ENCODE data around the gene TRABD2B.

The TRABD2B gene

DNA sequence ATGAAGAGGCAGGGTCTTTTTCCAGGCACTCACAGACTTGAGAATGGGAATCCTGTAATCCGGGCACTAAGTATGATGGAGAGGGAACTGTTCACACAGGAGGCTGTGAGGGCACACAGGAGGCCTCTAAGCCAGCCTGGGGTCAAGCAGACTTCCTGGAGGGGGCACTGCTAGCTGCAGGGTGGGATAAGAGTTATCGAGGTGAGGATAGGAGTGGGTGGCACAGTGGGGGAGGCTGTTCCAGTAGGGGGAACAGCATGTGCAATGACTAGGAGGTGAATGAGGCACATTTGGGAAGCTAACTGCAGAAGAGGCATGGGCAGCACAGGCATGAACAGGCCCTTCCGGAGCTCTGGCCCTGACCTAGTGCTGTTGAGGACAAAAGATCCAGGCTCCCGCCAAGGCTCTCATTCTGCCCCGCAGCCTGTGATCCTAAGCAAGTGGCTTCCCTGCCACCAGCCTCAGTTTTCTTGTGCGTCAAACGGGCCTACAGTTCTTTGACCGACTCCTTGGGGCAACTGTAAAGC is 216.7 kb downstream of the TRABD2B start:
- no peak for DNase-seq

DNA sequence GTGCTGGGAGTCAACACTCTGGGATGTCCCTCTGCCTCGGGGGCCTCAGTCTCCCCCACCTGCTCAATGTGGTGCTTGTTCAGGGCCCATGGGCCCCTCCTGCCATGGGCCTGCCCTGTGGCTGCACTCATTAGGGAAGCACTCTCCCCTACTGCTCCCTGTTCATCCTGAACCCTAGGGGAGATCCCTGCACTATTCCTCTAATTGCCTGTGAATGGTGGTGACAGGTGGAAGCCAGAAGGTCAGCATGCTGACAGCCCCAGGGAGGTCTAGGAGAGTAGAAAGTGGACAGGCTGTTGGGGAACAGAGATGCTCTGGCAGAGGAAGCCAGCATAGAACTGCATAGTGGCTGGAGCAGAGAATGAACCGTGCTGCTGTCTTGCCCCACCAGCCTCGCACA is 217.6 kb downstream of the TRABD2B start:
- no peak for DNase-seq

DNA sequence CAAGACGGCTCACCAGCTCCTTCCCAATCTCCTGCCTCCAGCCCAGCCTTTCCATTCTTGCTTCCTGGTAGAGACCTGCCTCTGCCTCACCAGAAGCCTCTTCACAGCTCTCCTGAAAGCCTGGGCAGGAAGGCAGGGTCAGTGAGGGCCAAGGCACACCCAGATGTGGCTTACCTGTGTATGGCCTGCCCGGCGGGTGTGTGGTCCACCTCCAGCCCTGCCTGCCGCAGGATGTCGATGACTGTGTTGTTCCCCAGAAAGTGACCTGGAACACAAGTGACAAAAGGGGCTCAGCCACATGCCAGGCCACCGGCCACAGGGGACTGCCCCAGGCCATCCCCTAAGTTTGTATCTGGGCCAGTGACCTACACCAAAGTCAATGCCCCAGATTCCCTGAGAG is 218.9 kb downstream of the TRABD2B start:
- no peak for DNase-seq

DNA sequence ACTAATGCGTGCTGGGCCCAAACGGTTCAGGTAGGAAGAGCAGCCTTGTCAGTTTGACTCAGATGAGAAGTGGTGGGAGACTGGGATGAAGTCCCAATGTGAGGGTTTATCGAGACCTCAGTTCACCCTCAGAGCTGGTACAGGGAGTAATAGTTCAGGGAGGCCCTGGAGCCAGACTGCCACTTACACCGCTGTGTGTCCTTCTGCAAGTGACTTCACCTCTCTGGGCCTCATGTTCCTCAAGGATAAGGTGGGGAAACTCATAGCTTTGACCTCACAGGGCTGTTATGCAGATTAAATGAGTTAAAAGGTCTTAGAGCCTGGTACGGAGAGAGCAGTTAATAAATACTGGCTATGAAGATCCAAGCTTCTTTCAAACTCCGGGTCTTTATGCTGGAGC is 219.9 kb downstream of the TRABD2B start:
- DNase-seq = no peak

DNA sequence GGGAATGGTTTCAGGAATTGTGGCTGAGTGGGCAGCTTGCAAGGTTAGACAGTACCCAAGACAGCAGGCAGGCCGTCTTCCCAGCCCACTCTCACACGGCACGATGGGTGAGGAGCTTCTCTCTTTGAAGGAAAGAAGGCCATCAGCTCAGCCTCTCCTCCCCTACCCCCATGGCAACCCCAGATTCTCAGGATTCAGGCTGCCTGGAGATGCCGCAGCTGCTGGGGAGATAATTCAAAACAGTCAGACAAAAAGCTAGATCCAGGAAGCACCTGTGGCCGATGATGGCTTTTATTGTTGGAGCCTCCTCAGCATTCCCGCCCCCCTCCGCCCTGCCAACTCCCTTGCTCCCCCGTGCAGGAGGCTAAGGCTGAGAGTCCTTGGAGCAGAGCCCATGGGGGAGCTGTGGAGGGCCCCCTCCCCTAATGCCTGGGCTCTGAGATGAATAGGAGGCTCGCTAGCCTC is 220.5 kb downstream of the TRABD2B start:
- peak in 19 of 58 donors; percentile 3 to 57 (median 12) for DNase-seq

DNA sequence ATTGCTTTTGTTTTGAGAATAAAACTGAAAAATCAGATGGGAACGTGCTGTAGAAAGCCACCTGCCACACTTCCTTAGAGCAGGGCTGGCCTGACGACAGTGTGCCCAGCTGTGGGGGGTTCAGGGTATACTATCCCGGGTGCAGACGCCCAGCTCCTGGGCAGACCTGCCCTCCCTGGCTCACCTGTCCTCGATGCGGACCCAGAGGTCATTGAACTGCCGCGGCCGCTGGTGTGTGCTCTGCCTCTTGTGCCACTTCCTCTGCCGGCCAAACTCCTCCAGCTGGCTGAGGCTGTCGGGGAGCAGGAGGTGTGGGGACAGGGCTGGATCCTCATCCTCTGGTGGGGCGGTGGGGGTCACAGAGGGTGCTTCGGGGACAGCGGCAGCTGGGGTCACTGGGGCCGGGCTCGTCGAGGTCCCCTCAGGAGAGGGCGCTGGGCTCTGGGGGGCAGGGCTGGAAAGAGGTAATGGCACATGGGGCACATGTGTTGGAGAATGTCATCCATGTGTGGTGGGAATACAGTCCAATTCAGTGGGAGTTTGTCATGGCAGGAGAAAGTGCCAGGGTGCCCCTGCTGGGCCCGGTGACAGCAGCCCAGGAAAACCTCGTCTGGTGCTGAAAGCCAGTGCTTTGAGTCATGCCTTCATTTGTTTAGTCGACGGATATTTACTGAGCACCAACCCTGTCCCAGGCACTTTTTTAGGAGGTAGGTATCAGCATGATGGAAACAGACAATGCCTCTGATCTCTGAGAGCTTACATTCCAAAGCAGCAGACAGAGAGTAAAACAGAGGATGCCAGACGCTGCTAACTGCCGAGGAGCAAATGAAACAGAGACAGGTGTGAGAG is 222.0 kb downstream of the TRABD2B start:
- DNase-seq = no peak

DNA sequence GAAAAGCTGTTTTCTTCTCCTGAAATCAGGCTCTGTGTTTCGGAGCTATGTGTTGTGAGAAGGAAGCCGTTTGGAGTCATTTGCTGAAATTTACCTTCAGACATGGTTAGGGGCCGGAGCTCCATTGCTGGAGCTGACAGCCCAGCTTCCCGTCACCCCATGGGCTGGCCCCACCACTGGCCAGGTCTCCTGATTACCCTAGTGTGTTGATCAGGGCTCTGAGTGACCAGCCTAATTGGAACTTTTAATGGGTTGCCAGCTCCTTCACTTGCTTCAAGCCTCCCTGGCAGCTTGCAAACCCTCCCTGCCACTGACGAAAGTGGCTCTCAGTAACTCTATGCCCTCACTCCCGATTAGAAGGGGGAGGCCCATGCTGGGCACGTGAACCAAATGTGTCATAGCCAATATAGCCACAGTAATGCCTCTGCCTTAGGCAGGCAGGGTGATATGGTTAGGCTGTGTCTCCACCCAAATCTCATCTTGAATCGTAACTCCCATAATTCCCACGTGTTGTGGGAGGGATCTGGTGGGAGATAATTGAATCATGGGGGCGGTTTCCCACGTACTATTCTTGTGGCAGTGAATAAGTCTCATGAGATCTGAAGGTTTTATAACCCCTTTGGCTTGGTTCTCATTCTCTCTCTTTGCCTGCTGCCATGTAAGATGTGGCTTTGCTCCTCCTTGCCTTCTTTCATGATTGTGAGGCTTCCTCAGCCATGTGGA is 224.1 kb downstream of the TRABD2B start:
- DNase-seq = no peak

DNA sequence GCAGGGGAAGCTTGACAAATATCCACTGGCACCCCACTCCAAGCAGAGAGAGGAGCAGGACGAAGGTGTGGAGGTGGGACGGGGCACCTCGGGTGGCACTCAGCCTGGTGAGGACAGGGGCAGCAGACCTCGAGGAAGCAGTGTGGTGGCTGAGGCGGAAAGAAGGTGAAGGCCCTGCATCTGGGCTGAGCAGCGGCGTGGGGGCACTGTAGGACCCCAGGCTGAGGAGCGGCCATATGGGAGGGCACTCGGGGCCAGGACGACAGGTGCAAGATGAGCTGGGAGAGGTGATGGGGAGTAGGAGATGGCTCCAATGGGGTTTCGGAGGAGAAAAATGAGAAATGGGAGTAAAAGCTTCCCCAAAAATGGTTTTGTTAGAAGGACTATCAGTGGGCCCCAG is 224.9 kb downstream of the TRABD2B start:
- DNase-seq = no peak

DNA sequence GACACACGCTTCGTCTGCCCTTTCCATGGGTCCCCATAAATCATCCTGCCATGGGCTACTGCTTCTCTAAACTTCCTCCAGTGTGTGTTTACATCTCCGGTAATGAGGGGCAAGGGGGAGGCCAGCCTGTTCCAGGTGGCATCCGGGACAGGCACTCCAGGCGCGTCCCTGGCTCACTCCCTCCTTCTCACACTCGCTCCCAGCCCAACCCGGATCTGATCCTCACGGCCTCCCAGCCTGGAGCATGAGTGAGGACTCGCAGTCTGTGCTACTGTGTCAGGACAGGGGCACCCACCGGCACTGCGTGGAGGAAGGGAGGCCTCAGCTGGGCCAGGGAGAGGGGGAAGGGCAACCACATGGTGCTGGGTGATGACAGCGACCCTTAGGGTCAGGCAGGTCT is 225.4 kb downstream of the TRABD2B start:
- no peak for DNase-seq

DNA sequence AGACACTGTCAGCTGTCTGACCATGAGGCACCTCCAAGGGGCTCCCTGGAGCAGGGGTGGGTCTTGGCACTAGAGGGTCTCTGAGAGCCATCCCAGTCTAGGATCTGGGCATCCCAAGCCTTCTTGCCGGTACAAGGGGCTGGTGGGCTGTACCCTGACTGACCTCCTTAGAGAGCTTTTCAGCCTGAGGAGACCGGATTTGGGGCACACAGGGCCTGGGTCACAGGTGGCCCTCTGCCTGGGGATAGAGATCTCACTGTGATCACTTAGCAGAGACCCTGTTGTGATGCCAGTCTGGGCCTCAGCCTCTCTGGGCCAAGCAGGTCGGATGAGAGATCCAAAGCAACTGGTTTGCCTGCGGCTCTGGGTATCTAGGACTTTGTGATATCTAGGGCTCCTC is 227.2 kb downstream of the TRABD2B start:
- no peak for DNase-seq

DNA sequence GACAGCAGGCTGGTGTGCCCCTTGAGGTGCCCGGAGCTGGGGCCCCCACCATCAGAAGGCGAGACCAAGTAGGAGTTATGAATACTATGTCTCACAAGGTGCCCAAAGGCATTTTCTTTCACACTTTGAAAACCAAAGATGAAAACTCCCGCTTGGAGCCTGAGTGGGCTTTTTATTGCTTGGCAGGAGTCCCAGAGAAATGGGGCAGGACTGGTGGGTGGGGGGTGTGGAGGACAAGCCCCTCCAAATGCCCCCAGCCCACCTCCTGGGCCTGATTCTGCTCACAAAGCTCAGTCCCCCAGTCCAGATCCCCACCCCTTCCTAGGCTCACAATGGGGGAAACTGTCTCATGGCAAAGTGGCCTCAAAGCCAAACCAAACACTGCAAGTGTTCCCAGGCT is 227.9 kb downstream of the TRABD2B start:
- DNase-seq = no peak

DNA sequence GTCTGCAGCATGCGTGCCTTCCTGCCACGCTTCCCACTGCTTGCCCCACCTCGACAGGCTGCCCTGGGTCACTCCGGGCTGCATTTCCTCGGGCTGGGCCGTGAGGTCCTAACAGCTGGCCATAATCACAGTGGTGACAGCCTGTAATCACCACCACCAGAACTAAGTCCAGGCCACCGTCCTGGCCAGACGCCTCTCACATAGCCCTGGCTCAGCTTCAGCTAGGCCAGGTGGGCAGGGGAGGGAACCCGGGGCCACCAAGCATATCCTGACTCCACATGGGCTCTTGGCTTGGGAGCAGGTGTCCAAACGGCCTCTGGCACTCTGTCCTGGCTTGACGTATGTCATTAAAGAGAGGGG is 229.5 kb downstream of the TRABD2B start:
- DNase-seq = no peak

DNA sequence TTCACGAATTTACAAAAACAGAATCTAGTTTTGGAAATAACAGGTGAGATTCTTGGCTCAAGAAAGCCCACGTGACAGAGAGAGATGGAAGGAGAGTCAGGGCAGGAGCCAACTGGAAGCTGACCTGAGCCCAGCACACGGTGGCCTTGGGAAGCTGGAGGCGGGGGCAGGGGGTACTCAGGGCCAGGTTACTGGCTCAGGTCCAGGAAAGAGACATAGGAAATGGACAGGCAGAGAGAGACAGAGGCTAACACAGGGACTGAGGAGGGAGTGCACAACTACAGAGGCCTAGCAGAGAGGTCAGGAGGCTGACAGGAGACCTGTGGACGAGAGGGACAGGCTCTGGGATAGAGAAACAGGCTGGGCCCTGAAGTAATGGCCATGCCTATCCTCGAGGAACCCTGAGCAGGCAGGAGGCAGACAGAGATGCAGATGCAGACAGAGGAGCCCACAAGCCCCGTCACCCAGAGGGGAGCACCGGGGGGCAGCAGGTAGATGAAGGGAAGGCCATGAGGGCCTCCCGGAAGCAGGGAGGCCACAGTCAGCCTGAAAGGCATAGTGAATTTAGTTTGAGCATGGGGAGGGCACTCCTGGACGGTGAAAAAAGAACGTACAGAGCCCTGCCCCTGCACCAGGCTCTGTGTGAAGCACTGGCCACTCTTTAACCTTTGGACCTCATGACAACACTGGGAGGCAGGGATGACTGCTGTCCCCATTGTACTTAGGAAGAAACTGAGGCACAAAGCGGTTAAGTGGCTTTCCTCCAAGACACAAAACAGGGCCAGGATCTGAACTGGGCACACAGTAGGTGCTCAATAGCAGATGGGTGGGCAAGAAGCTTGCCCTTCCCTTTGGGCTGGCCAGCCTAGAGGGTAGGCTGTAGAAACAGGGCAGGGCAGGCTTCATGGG is 230.1 kb downstream of the TRABD2B start:
- DNase-seq = no peak

DNA sequence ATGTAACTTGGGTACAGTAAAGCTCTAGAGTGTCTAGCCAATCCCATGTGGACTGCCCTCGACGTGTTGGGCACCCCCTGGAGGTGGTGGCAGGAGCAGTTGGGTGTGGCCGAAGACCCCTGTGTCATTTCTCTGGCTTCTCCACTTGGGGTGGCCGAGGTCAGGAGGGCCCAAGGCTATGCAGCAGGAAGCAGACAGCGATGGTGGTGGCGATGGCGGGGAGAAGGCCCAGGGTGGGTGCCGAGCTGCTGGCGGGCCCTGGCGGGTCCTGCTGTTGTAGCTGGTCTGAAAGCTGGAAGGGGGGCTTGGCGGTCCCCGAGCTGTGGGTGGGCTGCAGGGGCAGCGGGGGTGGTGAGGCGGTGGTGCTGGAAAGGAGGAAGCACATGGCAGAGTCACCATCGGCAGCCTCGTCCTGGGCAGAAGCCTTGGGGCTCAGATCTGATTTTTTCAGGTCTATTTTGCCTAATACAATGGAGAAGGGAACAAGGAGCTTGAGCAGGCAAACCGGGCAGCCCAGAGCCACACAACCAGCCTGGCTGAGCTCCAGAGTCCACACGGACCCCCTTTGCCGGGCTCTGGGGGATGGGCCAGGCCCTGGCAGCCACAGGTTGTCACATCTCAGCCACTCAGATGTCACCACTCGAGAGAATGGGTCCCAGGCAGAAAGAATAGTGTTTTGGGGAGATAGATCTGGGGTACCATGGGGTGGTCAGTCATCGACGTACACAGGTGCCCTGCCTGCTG is 231.3 kb downstream of the TRABD2B start:
- DNase-seq = no peak

DNA sequence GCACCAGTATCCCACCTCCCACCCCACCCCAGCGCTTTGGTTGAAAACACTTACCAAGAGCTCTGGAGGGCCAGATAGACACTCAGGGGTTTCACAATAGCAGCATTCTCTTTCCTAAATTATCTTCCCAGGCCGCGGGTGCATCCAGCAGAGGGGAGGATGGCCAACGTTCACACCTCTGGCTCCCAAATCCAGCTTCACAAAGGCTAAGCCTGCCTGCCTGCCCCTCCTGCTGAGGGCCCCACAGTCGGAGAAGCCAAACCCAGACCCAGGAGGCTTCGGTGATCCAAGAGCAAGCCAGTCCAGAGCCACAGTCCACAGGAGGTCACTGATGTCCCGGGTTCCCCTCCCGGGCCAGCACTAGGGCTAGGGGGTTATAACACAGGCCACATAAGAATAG is 231.9 kb downstream of the TRABD2B start:
- DNase-seq = no peak

DNA sequence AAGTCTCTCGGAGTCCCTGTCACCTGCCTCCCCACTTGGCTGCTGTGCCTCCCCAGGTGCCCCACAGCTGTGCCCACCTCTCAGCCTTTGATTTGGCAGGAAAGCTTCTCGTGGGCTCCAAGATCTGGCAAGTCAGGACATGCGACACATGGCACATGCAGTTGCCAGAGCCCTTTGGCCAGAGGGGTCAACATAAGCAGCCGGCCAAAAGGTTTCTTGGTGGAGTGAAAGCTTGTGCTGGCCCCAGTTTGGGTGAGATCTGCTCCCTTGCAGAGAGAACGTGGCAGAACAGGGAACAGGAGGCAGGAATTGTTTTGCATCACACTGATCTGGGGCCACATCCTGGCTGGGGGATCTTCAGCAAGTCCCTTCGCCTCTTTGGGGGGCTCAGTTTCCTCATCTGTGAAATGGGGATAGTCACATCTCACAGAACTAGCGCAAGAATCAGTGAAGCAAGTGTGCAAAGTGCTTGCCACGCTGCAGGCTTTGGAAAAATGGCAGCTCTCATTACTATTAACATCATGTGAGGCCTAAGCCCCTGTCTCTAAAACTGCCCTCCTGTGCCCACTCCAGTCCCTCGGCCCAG is 232.6 kb downstream of the TRABD2B start:
- DNase-seq = no peak

DNA sequence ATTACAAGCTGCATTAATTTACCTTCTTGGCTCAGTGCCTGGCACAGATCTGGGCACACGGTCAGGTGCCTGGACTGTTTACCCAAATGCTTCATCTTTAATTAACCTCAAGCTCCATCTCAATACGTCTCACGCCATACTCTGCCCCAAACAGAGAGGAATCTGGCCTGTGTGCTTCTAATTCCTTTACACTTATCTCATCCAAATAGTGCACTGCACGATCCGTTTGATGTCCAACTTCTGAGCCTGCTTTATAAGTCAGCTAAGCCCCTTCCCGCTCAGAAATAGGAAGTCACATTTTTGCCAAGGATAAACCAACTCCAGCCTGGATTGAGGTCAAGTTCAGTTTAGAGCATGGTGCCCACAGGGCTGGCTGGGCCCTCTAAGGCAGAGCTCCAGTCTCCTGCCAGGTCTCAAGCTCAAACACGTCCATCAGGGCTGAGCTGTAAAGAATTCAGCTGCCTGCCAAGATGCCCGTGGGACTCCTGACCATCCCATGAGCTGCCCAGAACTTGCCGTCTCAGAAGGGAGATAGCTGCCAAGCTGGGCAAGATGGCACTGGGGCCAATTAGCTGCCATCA is 233.5 kb downstream of the TRABD2B start:
- no peak for DNase-seq

DNA sequence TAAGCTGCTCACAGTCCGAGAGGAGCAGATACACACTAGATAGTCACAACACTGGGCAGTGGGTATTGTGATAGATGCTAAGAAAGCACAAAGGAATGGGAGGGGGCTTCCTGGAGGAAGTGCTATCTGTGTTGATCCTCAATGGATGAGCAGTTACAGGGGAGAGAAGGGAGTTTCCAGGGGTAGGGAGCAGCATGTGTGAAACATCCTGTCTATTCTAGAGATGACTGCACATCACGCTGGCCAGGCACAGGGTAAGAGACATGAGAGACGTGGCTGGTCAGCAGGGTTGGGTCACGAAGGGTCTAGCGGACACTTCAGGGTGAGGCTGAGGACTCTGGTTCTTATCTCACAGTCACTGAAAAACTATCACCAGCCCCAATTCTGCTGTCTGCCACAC is 235.2 kb downstream of the TRABD2B start:
- DNase-seq = no peak

DNA sequence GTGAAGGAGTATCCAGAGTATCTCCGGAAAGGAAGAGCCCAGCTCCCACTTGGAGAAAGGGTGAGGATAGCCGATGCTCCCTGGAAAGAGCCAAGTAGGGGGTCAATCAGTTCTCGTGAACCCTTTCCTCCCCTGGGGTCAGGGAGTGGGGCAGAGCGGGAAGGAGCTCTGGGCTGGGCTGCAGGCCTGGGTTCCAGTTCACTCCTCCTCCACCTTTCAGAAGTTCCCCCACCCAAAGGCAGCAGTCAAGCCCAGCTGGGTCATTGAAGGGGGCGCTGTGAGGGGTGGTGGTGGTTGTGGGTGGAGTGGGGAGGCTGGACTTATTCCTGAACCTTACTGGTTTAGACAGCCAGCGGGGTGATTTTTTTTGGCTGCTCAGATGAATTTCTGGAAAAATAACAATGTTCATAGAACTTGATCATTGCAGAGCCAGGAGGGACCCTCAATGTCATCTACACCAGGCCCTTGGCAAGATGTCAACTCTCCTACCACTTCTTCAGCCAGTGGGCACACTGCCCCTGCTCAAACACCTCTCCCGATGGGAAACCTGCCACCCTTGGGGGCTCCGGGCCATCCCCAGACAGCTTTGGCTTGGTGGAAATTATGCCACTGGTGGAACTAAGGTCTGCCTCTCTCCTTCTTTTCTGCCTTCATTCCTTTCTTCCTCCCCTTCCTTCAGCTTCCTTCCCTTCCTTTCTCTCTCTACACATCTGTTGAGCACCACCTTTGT is 235.8 kb downstream of the TRABD2B start:
- no peak for DNase-seq

Data from anterior cingulate cortex (tissue), 58 donors.